HG03280 (cell line): ENCODE measurements around the gene TRH.
A peak's percentile ranks its signal among the peaks of the same experiment; 100 is the strongest.

ENCODE experiments used
- ATAC-seq: cut with Tn5 transposase; IDR thresholded peaks from one replicate; pipeline ENCODE4 v1.9.1; 2021; ENCODE audit warnings: mild to moderate bottlenecking, moderate library complexity; ENCODE audit not compliant: unreplicated experiment

TRH gene

GRCh38 chr3:129974564-129974832 is at the start of gene TRH:
Gene TRH (plus strand): TSS chr3:129974720. CDS start chr3:129975817, 1,097 bp downstream.
- no peak for ATAC-seq

GRCh38 chr3:129927072-129927471 is 47.4 kb upstream of the TRH start:
- no peak for ATAC-seq

- no peak for ATAC-seq
Measured at GRCh38 chr3:129929383-129929782, 45.1 kb upstream of the TRH start.

GRCh38 chr3:129933471-129933870 is 41.0 kb upstream of the TRH start:
- ATAC-seq: no peak

GRCh38 chr3:129934234-129935123 is 40.0 kb upstream of the TRH start:
- no peak for ATAC-seq

GRCh38 chr3:129936757-129937156 is 37.8 kb upstream of the TRH start:
- ATAC-seq: no peak

- ATAC-seq: no peak
Measured at GRCh38 chr3:129937717-129938116, 36.8 kb upstream of the TRH start.

GRCh38 chr3:129938140-129938930 is 36.2 kb upstream of the TRH start:
- no peak for ATAC-seq

- no peak for ATAC-seq
Measured at GRCh38 chr3:129940086-129940485, 34.4 kb upstream of the TRH start.

GRCh38 chr3:129942296-129942695 is 32.2 kb upstream of the TRH start:
- peak; percentile 81 for ATAC-seq

GRCh38 chr3:129943020-129943419 is 31.5 kb upstream of the TRH start:
- no peak for ATAC-seq

GRCh38 chr3:129944709-129945108 is 29.8 kb upstream of the TRH start:
- no peak for ATAC-seq

GRCh38 chr3:129947538-129948240 is 26.8 kb upstream of the TRH start:
- ATAC-seq: no peak

GRCh38 chr3:129950318-129951046 is 24.0 kb upstream of the TRH start:
- ATAC-seq: no peak

GRCh38 chr3:129952556-129953355 is 21.8 kb upstream of the TRH start:
- no peak for ATAC-seq

GRCh38 chr3:129953621-129954020 is 20.9 kb upstream of the TRH start:
- ATAC-seq: no peak

GRCh38 chr3:129954514-129954913 is 20.0 kb upstream of the TRH start:
- ATAC-seq: no peak

- ATAC-seq: no peak
Measured at GRCh38 chr3:129956936-129957335, 17.6 kb upstream of the TRH start.

- ATAC-seq: no peak
Measured at GRCh38 chr3:129958755-129959154, 15.8 kb upstream of the TRH start.

- no peak for ATAC-seq
Measured at GRCh38 chr3:129961141-129961541, 13.4 kb upstream of the TRH start.
